IMR-90 (cell line): Measurements from ENCODE around the gene CLIC3. TPM values are rescaled to one million over a fixed set of nuclear protein-coding genes. Genes with fewer than 3 reads are reported as not detected.

Experiments
- ATAC-seq: fragments of 200-7000 bp; cut with Tn5 transposase; 2 replicates; pipeline ENCODE4 v1.9.1; 2020; ENCODE audit warnings: low read depth, mild to moderate bottlenecking, moderate library complexity
- BruUV-seq: library from RNA; stranded (reverse); fragments of 400-500 nt; replicated peaks from 2 replicates; lab custom pipeline; 2021; lab: Mats Ljungman, UMichigan
- CTCF ChIA-PET: fragments of 300-600 bp; formaldehyde crosslinking; extraction: SDS; loops from one replicate; lab custom pipeline; 2021; ENCODE audit warnings: antibody characterized with exemption; lab: Yijun Ruan, JAX
- POLR2A ChIA-PET: fragments of 300-600 bp; sonication (Branson Sonifier 250); formaldehyde crosslinking; loops from one replicate; lab custom pipeline; 2022; ENCODE audit warnings: antibody characterized with exemption; ENCODE audit not compliant: unreplicated experiment; lab: Charles Lee
- DNase-seq: peaks from one replicate; pipeline ENCODE4 v3.0.0; 2013
- H2AFZ ChIP-seq: replicated peaks from 2 replicates; pipeline ENCODE3; 2013; ENCODE audit warnings: low read length, mild to moderate bottlenecking; ENCODE audit not compliant: poor library complexity
- H2AK5ac ChIP-seq: 2 replicates; pipeline ENCODE4 v1.6.1; 2013; ENCODE audit warnings: low read depth, low read length, inconsistent platforms
- H2AK9ac ChIP-seq: replicated peaks from 2 replicates; pipeline ENCODE3; 2013; ENCODE audit warnings: mild to moderate bottlenecking, low read depth, low read length, moderate library complexity; ENCODE audit not compliant: poor library complexity
- H2BK120ac ChIP-seq: 2 replicates; pipeline ENCODE4 v1.6.1; 2013; ENCODE audit warnings: low read depth, low read length, inconsistent platforms
- H2BK15ac ChIP-seq: 3 replicates; pipeline ENCODE4 v1.6.1; 2013; ENCODE audit warnings: low read depth, low read length, inconsistent platforms
- H2BK20ac ChIP-seq: 2 replicates; pipeline ENCODE4 v1.6.1; 2013; ENCODE audit warnings: low read depth, mild to moderate bottlenecking, inconsistent platforms, low read length, moderate library complexity
- H2BK5ac ChIP-seq: 2 replicates; pipeline ENCODE4 v1.6.1; 2013; ENCODE audit warnings: mild to moderate bottlenecking, low read depth, low read length, inconsistent platforms; ENCODE audit not compliant: poor library complexity, severe bottlenecking
- H3K14ac ChIP-seq: replicated peaks from 2 replicates; pipeline ENCODE4 v1.6.1; 2013; ENCODE audit warnings: low read depth, low read length, inconsistent platforms
- H3K18ac ChIP-seq: 2 replicates; pipeline ENCODE4 v1.6.1; 2013; ENCODE audit warnings: low read depth, low read length, control low read depth
- H3K23ac ChIP-seq: 2 replicates; pipeline ENCODE4 v1.6.1; 2013; ENCODE audit warnings: low read depth, low read length, inconsistent platforms
- H3K27ac ChIP-seq: 2 replicates; pipeline ENCODE4 v1.5.1; 2013; ENCODE audit warnings: mild to moderate bottlenecking, control low read depth, low read length; ENCODE audit not compliant: insufficient read depth
- H3K27me3 ChIP-seq: 2 replicates; pipeline ENCODE4 v1.6.1; 2013; ENCODE audit warnings: low read length; ENCODE audit not compliant: control insufficient read depth, insufficient read depth
- H3K36me3 ChIP-seq: 2 replicates; pipeline ENCODE4 v1.6.1; 2013; ENCODE audit warnings: low read length, mixed read lengths; ENCODE audit not compliant: control insufficient read depth, insufficient read depth
- H3K4ac ChIP-seq: 2 replicates; pipeline ENCODE4 v1.6.1; 2013; ENCODE audit warnings: low read depth, low read length, inconsistent platforms
- H3K4me1 ChIP-seq: 2 replicates; pipeline ENCODE4 v1.6.1; 2013; ENCODE audit warnings: low read length, mixed read lengths; ENCODE audit not compliant: control insufficient read depth, insufficient read depth
- H3K4me2 ChIP-seq: 2 replicates; pipeline ENCODE4 v1.6.1; 2013; ENCODE audit warnings: low read depth, mild to moderate bottlenecking, control low read depth, low read length, moderate library complexity
- H3K4me3 ChIP-seq: 2 replicates; pipeline ENCODE4 v1.5.1; 2013; ENCODE audit warnings: low read depth, mild to moderate bottlenecking, control low read depth, low read length, moderate library complexity; ENCODE audit not compliant: insufficient read depth
- H3K56ac ChIP-seq: 2 replicates; pipeline ENCODE4 v1.6.1; 2013; ENCODE audit warnings: low read length, inconsistent platforms; ENCODE audit not compliant: insufficient read depth; ENCODE audit errors: extremely low read depth
- H3K79me1 ChIP-seq, 2 experiments: 2 replicates each; pipeline ENCODE4 v1.6.1; 2013; ENCODE audit warnings: low read length in 2 of 2, inconsistent platforms in 1 of 2, low read depth in 1 of 2
- H3K9ac ChIP-seq: 2 replicates; pipeline ENCODE4 v1.6.1; 2013; ENCODE audit warnings: low read depth, low read length, control low read depth
- H3K9me1 ChIP-seq: 2 replicates; pipeline ENCODE4 v1.6.1; 2013; ENCODE audit warnings: low read length, inconsistent platforms; ENCODE audit not compliant: insufficient read depth
- H3K9me3 ChIP-seq: 2 replicates; pipeline ENCODE4 v1.6.1; 2013; ENCODE audit warnings: low read length; ENCODE audit not compliant: control insufficient read depth, insufficient read depth
- H4K20me1 ChIP-seq: 2 replicates; pipeline ENCODE4 v1.6.1; 2013; ENCODE audit warnings: low read length, inconsistent platforms; ENCODE audit not compliant: insufficient read depth
- H4K5ac ChIP-seq: 2 replicates; pipeline ENCODE4 v1.6.1; 2013; ENCODE audit warnings: mild to moderate bottlenecking, low read depth, low read length, control low read depth
- H4K8ac ChIP-seq, 2 experiments: 2 replicates each; pipeline ENCODE4 v1.6.1; 2013; ENCODE audit warnings: low read depth in 2 of 2, low read length in 2 of 2, control low read depth in 1 of 2, inconsistent platforms in 1 of 2
- H4K91ac ChIP-seq: 2 replicates; pipeline ENCODE4 v1.6.1; 2013; ENCODE audit warnings: low read depth, low read length, inconsistent platforms; ENCODE audit not compliant: insufficient read depth
- BHLHE40 ChIP-seq: fragments of 150-350 bp; IDR thresholded peaks from 2 replicates; pipeline ENCODE4 v1.6.1; 2016; ENCODE audit warnings: mild to moderate bottlenecking, low read depth, low read length
- CEBPB ChIP-seq: IDR thresholded peaks from 2 replicates; pipeline ENCODE4 v1.6.1; 2012; ENCODE audit warnings: low read depth, low read length, improper control_type of control experiment
- CTCF ChIP-seq: conservative IDR thresholded peaks from 2 replicates; pipeline ENCODE4 v1.5.1; 2012; ENCODE audit warnings: mild to moderate bottlenecking, low read depth, low read length, improper control_type of control experiment
- FOS ChIP-seq: fragments of 150-350 bp; IDR thresholded peaks from 2 replicates; pipeline ENCODE4 v1.6.1; 2016; ENCODE audit warnings: low read depth, low read length
- NFE2L2 ChIP-seq: fragments of 150-350 bp; IDR thresholded peaks from 2 replicates; pipeline ENCODE4 v1.6.1; 2016; ENCODE audit warnings: low read depth, mild to moderate bottlenecking, low read length
- RCOR1 ChIP-seq: IDR thresholded peaks from 2 replicates; pipeline ENCODE4 v1.6.1; 2012; ENCODE audit warnings: mild to moderate bottlenecking, low read length, improper control_type of control experiment; ENCODE audit not compliant: insufficient replicate concordance
- WGBS, 2 experiments: methylation state at CpG; one replicate each; pipeline versions ENCODE4 v1.1.5 to v1.1.7; 2013; ENCODE audit warnings: missing lambda C conversion rate in 2 of 2; ENCODE audit not compliant: insufficient read length in 1 of 2; ENCODE audit errors: extremely low coverage in 2 of 2; 5-methylcytosine and 5-hydroxymethylcytosine counted together
- dilution Hi-C: fragments of 300-500 bp; cut with HindIII; formaldehyde crosslinking; loops from one replicate; pipeline ENCODE4 v1.14.3; 2018; ENCODE audit warnings: low sequenced_read_pairs; ENCODE audit not compliant: unreplicated experiment
- in situ Hi-C: fragments of 300-500 bp; cut with MboI; formaldehyde crosslinking; loops from 3 replicates; pipeline ENCODE4 v1.14.3; 2019; ENCODE audit warnings: low sequenced_read_pairs, inconsistent platforms, mixed read lengths
- intact Hi-C: fragments of 100-400 bp; cut with micrococcal nuclease; formaldehyde crosslinking; loops from 2 replicates; pipeline ENCODE4 v1.10.0; 2022
- polyA plus RNA-seq, 3 experiments: library from polyadenylated mRNA; depleted of rRNA; stranded (reverse); fragments of >200 nt; gene quantifications; 2 replicates each; pipeline ENCODE4 v1.2.3, GENCODE V29; 2012; ENCODE audit warnings: low replicate concordance in 1 of 3
- total RNA-seq: library from RNA; depleted of rRNA; stranded (reverse); fragments of >200 nt; gene quantifications from 2 replicates; pipeline ENCODE4 v1.2.3, GENCODE V29; 2012
- TF ChIP-seq, protein P1 (sequence below): fragments of 150-350 bp; IDR thresholded peaks from 2 replicates; pipeline ENCODE4 v1.6.1; 2016; ENCODE audit warnings: low read depth, mild to moderate bottlenecking, low read length, moderate library complexity, borderline replicate concordance
- TF ChIP-seq, protein P2 (sequence below): fragments of 150-350 bp; IDR thresholded peaks from 2 replicates; pipeline ENCODE4 v1.6.1; 2017; ENCODE audit warnings: mild to moderate bottlenecking, antibody characterized with exemption, low read length, low read depth

Gene CLIC3
- total and polyA plus RNA-seq, 2 of the 4 experiments (the other 2 are of a cell fraction): 0.18 to 1.7 TPM

DNA sequence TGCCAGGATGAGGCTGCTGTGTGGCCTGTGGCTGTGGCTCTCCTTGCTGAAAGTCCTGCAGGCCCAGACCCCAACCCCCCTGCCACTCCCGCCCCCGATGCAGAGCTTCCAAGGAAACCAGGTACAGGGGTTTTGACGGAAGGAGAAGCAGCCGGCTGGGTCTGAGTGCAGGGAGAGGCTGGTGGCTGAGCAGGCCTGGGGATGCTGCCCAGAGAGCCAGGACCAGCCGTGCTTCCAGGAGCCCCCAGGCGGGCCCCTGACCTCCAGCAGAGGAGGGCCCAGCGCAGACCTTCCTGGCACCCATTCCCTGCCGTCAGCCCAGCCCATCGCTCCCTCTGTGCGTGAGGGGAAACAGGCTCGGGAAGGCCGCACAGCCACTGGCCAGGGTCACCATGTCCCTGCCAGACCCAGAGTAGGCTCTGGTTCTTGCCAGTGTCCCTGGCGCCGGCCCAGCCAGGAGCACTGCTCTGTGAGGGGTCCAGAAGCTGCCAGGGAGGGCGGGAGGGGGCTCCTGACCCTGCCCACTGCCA, 44.0 kb downstream of the CLIC3 start:
- Histone ChIP-seq H3K4me3 (no peak overlapping the region), H3K4ac (no peak overlapping the region), H2BK120ac (no peak overlapping the region), H2BK15ac (no peak overlapping the region), H3K18ac (no peak overlapping the region), H3K79me1 (no peaks in the 10 kb centered on the region), H4K20me1 (no peaks in the 10 kb centered on the region), H3K36me3 (no peaks in the 10 kb centered on the region), H3K23ac (no peak overlapping the region), H4K5ac (no peak overlapping the region), H3K9me1 (no peaks in the 10 kb centered on the region), H2AK5ac (no peak overlapping the region), H3K9ac (no peak overlapping the region), H2BK5ac (no peak overlapping the region), H3K9me3 (peaks cover 3% of the 10 kb centered on the region), H3K14ac (no peak overlapping the region), H3K4me2 (no peak overlapping the region), H2BK20ac (no peak overlapping the region), H3K27ac (no peak overlapping the region), H4K8ac (no peak overlapping the region), H2AK9ac (no peak overlapping the region), H3K56ac (no peak overlapping the region), H2AFZ (no peak overlapping the region), H4K91ac (no peak overlapping the region), H3K27me3 (peaks cover 13% of the 10 kb centered on the region; the same call in 1 of the 2 replicates), H3K4me1 (no peaks in the 10 kb centered on the region; the same call in 1 of the 2 replicates)
- intact Hi-C loops (no loop called here), dilution Hi-C loops (no loop called here), in situ Hi-C loops (no loop called here)
- ATAC-seq: no peak
- POLR2A ChIA-PET: no interaction called here
- no peak for DNase-seq
- BruUV-seq: no TSS peak
- CTCF ChIA-PET: no interaction called here
- TF ChIP-seq RCOR1 (no peak), NFE2L2 (no peak), FOS (no peak), BHLHE40 (no peak), CEBPB (no peak), CTCF (no peak)
- TF ChIP-seq, protein P1, sequence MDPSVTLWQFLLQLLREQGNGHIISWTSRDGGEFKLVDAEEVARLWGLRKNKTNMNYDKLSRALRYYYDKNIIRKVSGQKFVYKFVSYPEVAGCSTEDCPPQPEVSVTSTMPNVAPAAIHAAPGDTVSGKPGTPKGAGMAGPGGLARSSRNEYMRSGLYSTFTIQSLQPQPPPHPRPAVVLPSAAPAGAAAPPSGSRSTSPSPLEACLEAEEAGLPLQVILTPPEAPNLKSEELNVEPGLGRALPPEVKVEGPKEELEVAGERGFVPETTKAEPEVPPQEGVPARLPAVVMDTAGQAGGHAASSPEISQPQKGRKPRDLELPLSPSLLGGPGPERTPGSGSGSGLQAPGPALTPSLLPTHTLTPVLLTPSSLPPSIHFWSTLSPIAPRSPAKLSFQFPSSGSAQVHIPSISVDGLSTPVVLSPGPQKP: no peak
- TF ChIP-seq, protein P2, sequence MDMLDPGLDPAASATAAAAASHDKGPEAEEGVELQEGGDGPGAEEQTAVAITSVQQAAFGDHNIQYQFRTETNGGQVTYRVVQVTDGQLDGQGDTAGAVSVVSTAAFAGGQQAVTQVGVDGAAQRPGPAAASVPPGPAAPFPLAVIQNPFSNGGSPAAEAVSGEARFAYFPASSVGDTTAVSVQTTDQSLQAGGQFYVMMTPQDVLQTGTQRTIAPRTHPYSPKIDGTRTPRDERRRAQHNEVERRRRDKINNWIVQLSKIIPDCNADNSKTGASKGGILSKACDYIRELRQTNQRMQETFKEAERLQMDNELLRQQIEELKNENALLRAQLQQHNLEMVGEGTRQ: no peak
- WGBS, 2 experiments: 38% methylated on average over 3 of the region's 15 CpGs; no CpG with 5 or more reads in 1 of the 2 experiments
